Measurements from ENCODE around the gene GGCX. TPM values are rescaled to one million over a fixed set of nuclear protein-coding genes. Genes with fewer than 3 reads are reported as not detected.

Gene GGCX
- total and polyA plus RNA-seq, 9 of the 15 experiments (the other 6 are each of a cell fraction or from before 2014, with no cell fraction given): 14.4 to 47.1 (median 28.1) TPM

DNA sequence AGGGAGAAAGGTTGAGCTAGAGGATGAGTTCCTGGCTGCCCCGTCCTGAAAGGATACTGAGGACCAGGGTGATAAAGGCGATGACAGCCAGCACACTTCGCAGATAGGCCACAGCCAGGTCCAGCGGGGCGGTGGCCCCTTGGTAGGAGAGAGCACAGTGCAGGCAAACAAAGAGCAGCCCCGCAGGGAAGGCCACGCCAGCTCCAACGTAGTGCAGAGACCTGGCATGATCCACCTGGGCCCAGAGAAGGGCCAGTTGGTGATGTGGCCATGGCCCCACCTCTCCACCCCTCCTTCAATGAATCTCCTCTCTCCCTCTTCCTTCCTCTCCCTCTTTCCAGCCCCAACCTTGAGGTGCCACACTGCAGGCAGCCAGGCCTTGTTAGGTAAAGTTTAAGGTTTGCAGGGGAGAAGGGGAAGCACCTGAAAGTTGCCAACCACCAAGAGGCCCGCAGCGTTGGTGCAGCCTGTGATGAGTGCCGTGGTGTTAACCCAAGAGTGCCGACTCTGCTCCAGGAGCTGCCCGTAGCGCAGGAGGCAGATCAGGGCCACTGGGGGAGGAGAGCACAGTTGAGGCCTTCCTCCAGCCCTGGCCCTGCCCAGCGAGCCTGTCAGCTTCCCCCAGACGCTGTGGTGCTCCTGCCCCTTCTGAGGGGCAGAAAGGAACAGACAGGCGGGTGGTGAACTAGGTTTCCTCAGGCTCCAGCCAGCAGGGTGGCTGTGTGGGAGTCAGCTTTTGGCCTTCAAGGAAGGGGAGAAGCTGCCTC lies 38.4 kb upstream of the GGCX start:
- no TSS peak for BruUV-seq (replicated peaks)
- intact Hi-C loops (cut with micrococcal nuclease): loop anchor here (5.0 kb wide), 1 partner anchor 177 kb away; no protein-coding TSS in a partner anchor
- no peak for DNase-seq (ENCODE audit: extremely low read depth in 1 of 4, low spot score in 3 of 4)
- 77% methylated on average over 14 of the region's 17 CpGs for WGBS (ENCODE audit: insufficient coverage, low coverage, missing lambda C conversion rate)
- ChIA-PET POLR2A (interaction anchor here (0.9 to 4.5 kb wide), 9 partner anchors 9 to 211 kb away, joined by 3 to 25 read pairs (median 4); partner anchors contain the start of genes C2orf68, MAT2A and VAMP8), CTCF (ENCODE audit: low intra/inter-chr PET ratio) (no interaction called here)
- H3K27ac ChIP-seq (ENCODE audit: extremely low read depth, low read depth, low read length): no peak overlapping the region
- FAIRE-seq: no peak
- H3K9ac ChIP-seq (ENCODE audit: insufficient read depth in 1 of 2, low read depth in 2 of 2, low read length in 2 of 2): peak overlapping the region in 1 of 2 experiments; percentile 46; a peak in 2 of 4 replicates
- H3K79me2 ChIP-seq (ENCODE audit: control insufficient read depth, insufficient read depth, low read length): peaks cover 45% of the 10 kb centered on the region
- TF ChIP-seq POLR2G (IDR thresholded peaks at IDR 0.05; ENCODE audit: low read depth, low read length) (peak; percentile 70), SUPT5H (IDR thresholded peaks at IDR 0.05) (peak; percentile 37; the same call in 1 of the 2 replicates), ZNF583 (CRISPR knock-in tag; IDR thresholded peaks at IDR 0.05) (no peak), RBFOX2 (IDR thresholded peaks at IDR 0.05; ENCODE audit: low read depth, low read length) (peak; percentile 66), POLR2A (conservative IDR thresholded peaks at IDR 0.05) (peak; percentile 43)
- TF ChIP-seq, protein P1, sequence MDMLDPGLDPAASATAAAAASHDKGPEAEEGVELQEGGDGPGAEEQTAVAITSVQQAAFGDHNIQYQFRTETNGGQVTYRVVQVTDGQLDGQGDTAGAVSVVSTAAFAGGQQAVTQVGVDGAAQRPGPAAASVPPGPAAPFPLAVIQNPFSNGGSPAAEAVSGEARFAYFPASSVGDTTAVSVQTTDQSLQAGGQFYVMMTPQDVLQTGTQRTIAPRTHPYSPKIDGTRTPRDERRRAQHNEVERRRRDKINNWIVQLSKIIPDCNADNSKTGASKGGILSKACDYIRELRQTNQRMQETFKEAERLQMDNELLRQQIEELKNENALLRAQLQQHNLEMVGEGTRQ (CRISPR knock-in tag; IDR thresholded peaks at IDR 0.05): no peak
- H3K9me3 ChIP-seq (replicated peaks; ENCODE audit: control insufficient read depth, insufficient read depth, low read depth, low read length): no peaks in the 10 kb centered on the region
- H3K9me1 ChIP-seq (ENCODE audit: control insufficient read depth, insufficient read depth, low read length): no peaks in the 10 kb centered on the region
- no peak for ATAC-seq
- no peak overlapping the region for H3K4me3 ChIP-seq
- peaks cover 14 to 48% of the 10 kb centered on the region in 2 experiments; a peak in 4 of 5 replicates for H3K4me1 ChIP-seq (replicated peaks in 1 of 2; ENCODE audit: control insufficient read depth in 2 of 2, insufficient read depth in 2 of 2, low read length in 2 of 2)
- H2AFZ ChIP-seq (ENCODE audit: low read depth, low read length): no peak overlapping the region
- in situ Hi-C loops (cut with MboI): no loop called here
- no peak overlapping the region for H3K4me2 ChIP-seq (ENCODE audit: insufficient read depth, low read length)
- no peaks in the 10 kb centered on the region for H4K20me1 ChIP-seq (replicated peaks; ENCODE audit: control insufficient read depth, insufficient read depth, low read length)
- H3K36me3 ChIP-seq (ENCODE audit: control insufficient read depth, insufficient read depth, low read length): peaks cover 31% of the 10 kb centered on the region; the same call in 2 of the 3 replicates
- H3K27me3 ChIP-seq (ENCODE audit: control insufficient read depth in 2 of 2, insufficient read depth in 2 of 2, low read length in 2 of 2): no peaks in the 10 kb centered on the region

All from K562 (cell line).